IMR-90 (cell line): Measurements from ENCODE around the gene ATP6V1A. TPM values are rescaled to one million over a fixed set of nuclear protein-coding genes. Genes with fewer than 3 reads are reported as not detected.

Source experiments
- ATAC-seq: fragments of 200-7000 bp; cut with Tn5 transposase; 2 replicates; pipeline ENCODE4 v1.9.1; 2020; ENCODE audit warnings: low read depth, mild to moderate bottlenecking, moderate library complexity
- BruUV-seq: library from RNA; stranded (reverse); fragments of 400-500 nt; replicated peaks from 2 replicates; lab custom pipeline; 2021; lab: Mats Ljungman, UMichigan
- CTCF ChIA-PET: fragments of 300-600 bp; formaldehyde crosslinking; extraction: SDS; loops from one replicate; lab custom pipeline; 2021; ENCODE audit warnings: antibody characterized with exemption; lab: Yijun Ruan, JAX
- POLR2A ChIA-PET: fragments of 300-600 bp; sonication (Branson Sonifier 250); formaldehyde crosslinking; loops from one replicate; lab custom pipeline; 2022; ENCODE audit warnings: antibody characterized with exemption; ENCODE audit not compliant: unreplicated experiment; lab: Charles Lee
- DNase-seq: peaks from one replicate; pipeline ENCODE4 v3.0.0; 2013
- H2AFZ ChIP-seq: replicated peaks from 2 replicates; pipeline ENCODE3; 2013; ENCODE audit warnings: low read length, mild to moderate bottlenecking; ENCODE audit not compliant: poor library complexity
- H2AK5ac ChIP-seq: 2 replicates; pipeline ENCODE4 v1.6.1; 2013; ENCODE audit warnings: low read depth, low read length, inconsistent platforms
- H2AK9ac ChIP-seq: replicated peaks from 2 replicates; pipeline ENCODE3; 2013; ENCODE audit warnings: mild to moderate bottlenecking, low read depth, low read length, moderate library complexity; ENCODE audit not compliant: poor library complexity
- H2BK120ac ChIP-seq: 2 replicates; pipeline ENCODE4 v1.6.1; 2013; ENCODE audit warnings: low read depth, low read length, inconsistent platforms
- H2BK15ac ChIP-seq: 3 replicates; pipeline ENCODE4 v1.6.1; 2013; ENCODE audit warnings: low read depth, low read length, inconsistent platforms
- H2BK20ac ChIP-seq: 2 replicates; pipeline ENCODE4 v1.6.1; 2013; ENCODE audit warnings: low read depth, mild to moderate bottlenecking, inconsistent platforms, low read length, moderate library complexity
- H2BK5ac ChIP-seq: 2 replicates; pipeline ENCODE4 v1.6.1; 2013; ENCODE audit warnings: mild to moderate bottlenecking, low read depth, low read length, inconsistent platforms; ENCODE audit not compliant: poor library complexity, severe bottlenecking
- H3K14ac ChIP-seq: replicated peaks from 2 replicates; pipeline ENCODE4 v1.6.1; 2013; ENCODE audit warnings: low read depth, low read length, inconsistent platforms
- H3K18ac ChIP-seq: 2 replicates; pipeline ENCODE4 v1.6.1; 2013; ENCODE audit warnings: low read depth, low read length, control low read depth
- H3K23ac ChIP-seq: 2 replicates; pipeline ENCODE4 v1.6.1; 2013; ENCODE audit warnings: low read depth, low read length, inconsistent platforms
- H3K27ac ChIP-seq: 2 replicates; pipeline ENCODE4 v1.5.1; 2013; ENCODE audit warnings: mild to moderate bottlenecking, control low read depth, low read length; ENCODE audit not compliant: insufficient read depth
- H3K27me3 ChIP-seq: 2 replicates; pipeline ENCODE4 v1.6.1; 2013; ENCODE audit warnings: low read length; ENCODE audit not compliant: control insufficient read depth, insufficient read depth
- H3K36me3 ChIP-seq: 2 replicates; pipeline ENCODE4 v1.6.1; 2013; ENCODE audit warnings: low read length, mixed read lengths; ENCODE audit not compliant: control insufficient read depth, insufficient read depth
- H3K4ac ChIP-seq: 2 replicates; pipeline ENCODE4 v1.6.1; 2013; ENCODE audit warnings: low read depth, low read length, inconsistent platforms
- H3K4me1 ChIP-seq: 2 replicates; pipeline ENCODE4 v1.6.1; 2013; ENCODE audit warnings: low read length, mixed read lengths; ENCODE audit not compliant: control insufficient read depth, insufficient read depth
- H3K4me2 ChIP-seq: 2 replicates; pipeline ENCODE4 v1.6.1; 2013; ENCODE audit warnings: low read depth, mild to moderate bottlenecking, control low read depth, low read length, moderate library complexity
- H3K4me3 ChIP-seq: 2 replicates; pipeline ENCODE4 v1.5.1; 2013; ENCODE audit warnings: low read depth, mild to moderate bottlenecking, control low read depth, low read length, moderate library complexity; ENCODE audit not compliant: insufficient read depth
- H3K56ac ChIP-seq: 2 replicates; pipeline ENCODE4 v1.6.1; 2013; ENCODE audit warnings: low read length, inconsistent platforms; ENCODE audit not compliant: insufficient read depth; ENCODE audit errors: extremely low read depth
- H3K79me1 ChIP-seq, 2 experiments: 2 replicates each; pipeline ENCODE4 v1.6.1; 2013; ENCODE audit warnings: low read length in 2 of 2, inconsistent platforms in 1 of 2, low read depth in 1 of 2
- H3K9ac ChIP-seq: 2 replicates; pipeline ENCODE4 v1.6.1; 2013; ENCODE audit warnings: low read depth, low read length, control low read depth
- H3K9me1 ChIP-seq: 2 replicates; pipeline ENCODE4 v1.6.1; 2013; ENCODE audit warnings: low read length, inconsistent platforms; ENCODE audit not compliant: insufficient read depth
- H3K9me3 ChIP-seq: 2 replicates; pipeline ENCODE4 v1.6.1; 2013; ENCODE audit warnings: low read length; ENCODE audit not compliant: control insufficient read depth, insufficient read depth
- H4K20me1 ChIP-seq: 2 replicates; pipeline ENCODE4 v1.6.1; 2013; ENCODE audit warnings: low read length, inconsistent platforms; ENCODE audit not compliant: insufficient read depth
- H4K5ac ChIP-seq: 2 replicates; pipeline ENCODE4 v1.6.1; 2013; ENCODE audit warnings: mild to moderate bottlenecking, low read depth, low read length, control low read depth
- H4K8ac ChIP-seq, 2 experiments: 2 replicates each; pipeline ENCODE4 v1.6.1; 2013; ENCODE audit warnings: low read depth in 2 of 2, low read length in 2 of 2, control low read depth in 1 of 2, inconsistent platforms in 1 of 2
- H4K91ac ChIP-seq: 2 replicates; pipeline ENCODE4 v1.6.1; 2013; ENCODE audit warnings: low read depth, low read length, inconsistent platforms; ENCODE audit not compliant: insufficient read depth
- BHLHE40 ChIP-seq: fragments of 150-350 bp; IDR thresholded peaks from 2 replicates; pipeline ENCODE4 v1.6.1; 2016; ENCODE audit warnings: mild to moderate bottlenecking, low read depth, low read length
- FOS ChIP-seq: fragments of 150-350 bp; IDR thresholded peaks from 2 replicates; pipeline ENCODE4 v1.6.1; 2016; ENCODE audit warnings: low read depth, low read length
- MAFK ChIP-seq: IDR thresholded peaks from 2 replicates; pipeline ENCODE4 v1.6.1; 2012; ENCODE audit warnings: low read depth, low read length, improper control_type of control experiment
- MXI1 ChIP-seq: IDR thresholded peaks from 2 replicates; pipeline ENCODE4 v1.6.1; 2012; ENCODE audit warnings: low read depth, mild to moderate bottlenecking, low read length, moderate library complexity, borderline replicate concordance
- WGBS, 2 experiments: methylation state at CpG; one replicate each; pipeline versions ENCODE4 v1.1.5 to v1.1.7; 2013; ENCODE audit warnings: missing lambda C conversion rate in 2 of 2; ENCODE audit not compliant: insufficient read length in 1 of 2; ENCODE audit errors: extremely low coverage in 2 of 2; 5-methylcytosine and 5-hydroxymethylcytosine counted together
- dilution Hi-C: fragments of 300-500 bp; cut with HindIII; formaldehyde crosslinking; loops from one replicate; pipeline ENCODE4 v1.14.3; 2018; ENCODE audit warnings: low sequenced_read_pairs; ENCODE audit not compliant: unreplicated experiment
- in situ Hi-C: fragments of 300-500 bp; cut with MboI; formaldehyde crosslinking; loops from 3 replicates; pipeline ENCODE4 v1.14.3; 2019; ENCODE audit warnings: low sequenced_read_pairs, inconsistent platforms, mixed read lengths
- intact Hi-C: fragments of 100-400 bp; cut with micrococcal nuclease; formaldehyde crosslinking; loops from 2 replicates; pipeline ENCODE4 v1.10.0; 2022
- polyA plus RNA-seq, 3 experiments: library from polyadenylated mRNA; depleted of rRNA; stranded (reverse); fragments of >200 nt; gene quantifications; 2 replicates each; pipeline ENCODE4 v1.2.3, GENCODE V29; 2012; ENCODE audit warnings: low replicate concordance in 1 of 3
- total RNA-seq: library from RNA; depleted of rRNA; stranded (reverse); fragments of >200 nt; gene quantifications from 2 replicates; pipeline ENCODE4 v1.2.3, GENCODE V29; 2012
- TF ChIP-seq, protein P1 (sequence below): conservative IDR thresholded peaks from 2 replicates; pipeline ENCODE4 v1.5.1; 2012; ENCODE audit warnings: mild to moderate bottlenecking, low read depth, low read length, improper control_type of control experiment
- TF ChIP-seq, protein P2 (sequence below): fragments of 150-350 bp; IDR thresholded peaks from 2 replicates; pipeline ENCODE4 v1.6.1; 2016; ENCODE audit warnings: low read depth, mild to moderate bottlenecking, low read length, moderate library complexity, borderline replicate concordance

ATP6V1A gene
- total and polyA plus RNA-seq, 2 of the 4 experiments (the other 2 are of a cell fraction) = 15.1 to 98.0 TPM

DNA sequence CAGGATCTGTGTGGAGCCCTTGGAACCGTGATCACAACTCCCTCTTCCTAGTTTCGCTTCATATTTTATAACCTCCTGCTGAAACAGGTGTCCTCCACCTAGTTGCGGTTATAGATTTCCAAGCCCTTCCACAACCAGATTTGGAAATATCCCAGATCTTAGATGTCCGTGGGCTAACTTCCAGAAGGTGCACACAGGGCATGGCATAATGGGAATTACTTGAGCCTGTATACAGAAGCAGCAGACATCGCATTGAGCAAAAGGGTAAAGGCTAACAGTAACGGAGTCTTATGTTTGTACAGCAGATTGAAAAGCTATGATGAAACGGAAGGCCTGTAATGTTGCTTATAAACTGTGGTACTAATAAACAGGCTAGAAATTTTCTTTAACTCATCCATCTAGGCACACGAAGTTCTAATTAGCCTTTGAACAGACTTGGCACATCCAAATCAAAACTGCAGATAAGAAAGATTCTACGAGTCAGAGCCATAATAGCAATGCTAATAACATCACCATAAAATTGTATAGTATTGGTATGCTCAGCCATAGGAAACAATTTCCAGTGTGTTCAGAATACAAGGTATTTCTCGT lies 49.2 kb upstream of the ATP6V1A start:
- H2BK120ac ChIP-seq = peak overlapping the region; percentile 96
- peak; percentile 34 for DNase-seq
- peak overlapping the region; percentile 62 for H3K4me3 ChIP-seq
- no peaks in the 10 kb centered on the region; the same call in 1 of the 2 replicates for H3K9me1 ChIP-seq
- no TSS peak for BruUV-seq
- H3K36me3 ChIP-seq = no peaks in the 10 kb centered on the region
- intact Hi-C loops = no loop called here
- peak overlapping the region; percentile 92 for H3K9ac ChIP-seq
- no peak for ATAC-seq
- no peak for TF ChIP-seq BHLHE40
- no peak for TF ChIP-seq MXI1
- TF ChIP-seq, protein P1, sequence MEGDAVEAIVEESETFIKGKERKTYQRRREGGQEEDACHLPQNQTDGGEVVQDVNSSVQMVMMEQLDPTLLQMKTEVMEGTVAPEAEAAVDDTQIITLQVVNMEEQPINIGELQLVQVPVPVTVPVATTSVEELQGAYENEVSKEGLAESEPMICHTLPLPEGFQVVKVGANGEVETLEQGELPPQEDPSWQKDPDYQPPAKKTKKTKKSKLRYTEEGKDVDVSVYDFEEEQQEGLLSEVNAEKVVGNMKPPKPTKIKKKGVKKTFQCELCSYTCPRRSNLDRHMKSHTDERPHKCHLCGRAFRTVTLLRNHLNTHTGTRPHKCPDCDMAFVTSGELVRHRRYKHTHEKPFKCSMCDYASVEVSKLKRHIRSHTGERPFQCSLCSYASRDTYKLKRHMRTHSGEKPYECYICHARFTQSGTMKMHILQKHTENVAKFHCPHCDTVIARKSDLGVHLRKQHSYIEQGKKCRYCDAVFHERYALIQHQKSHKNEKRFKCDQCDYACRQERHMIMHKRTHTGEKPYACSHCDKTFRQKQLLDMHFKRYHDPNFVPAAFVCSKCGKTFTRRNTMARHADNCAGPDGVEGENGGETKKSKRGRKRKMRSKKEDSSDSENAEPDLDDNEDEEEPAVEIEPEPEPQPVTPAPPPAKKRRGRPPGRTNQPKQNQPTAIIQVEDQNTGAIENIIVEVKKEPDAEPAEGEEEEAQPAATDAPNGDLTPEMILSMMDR = no peak
- TF ChIP-seq, protein P2, sequence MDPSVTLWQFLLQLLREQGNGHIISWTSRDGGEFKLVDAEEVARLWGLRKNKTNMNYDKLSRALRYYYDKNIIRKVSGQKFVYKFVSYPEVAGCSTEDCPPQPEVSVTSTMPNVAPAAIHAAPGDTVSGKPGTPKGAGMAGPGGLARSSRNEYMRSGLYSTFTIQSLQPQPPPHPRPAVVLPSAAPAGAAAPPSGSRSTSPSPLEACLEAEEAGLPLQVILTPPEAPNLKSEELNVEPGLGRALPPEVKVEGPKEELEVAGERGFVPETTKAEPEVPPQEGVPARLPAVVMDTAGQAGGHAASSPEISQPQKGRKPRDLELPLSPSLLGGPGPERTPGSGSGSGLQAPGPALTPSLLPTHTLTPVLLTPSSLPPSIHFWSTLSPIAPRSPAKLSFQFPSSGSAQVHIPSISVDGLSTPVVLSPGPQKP = no peak
- TF ChIP-seq MAFK = no peak
- no peak for TF ChIP-seq FOS
- peak overlapping the region; percentile 95 for H3K4me2 ChIP-seq
- H3K23ac ChIP-seq = peak overlapping the region; percentile 99
- peaks cover 23 to 39% of the 10 kb centered on the region in 2 experiments for H3K79me1 ChIP-seq
- H3K27me3 ChIP-seq = no peaks in the 10 kb centered on the region
- peaks cover 4% of the 10 kb centered on the region for H3K4me1 ChIP-seq
- ChIA-PET POLR2A (no interaction called here), CTCF (no interaction called here)
- dilution Hi-C loops = no loop called here
- H4K5ac ChIP-seq = peak overlapping the region; percentile 94
- H3K27ac ChIP-seq = peak overlapping the region; percentile 90
- WGBS, 2 experiments = 17% methylated on average over 1 of the region's 10 CpGs; no CpG with 5 or more reads in 1 of the 2 experiments
- peak overlapping the region; percentile 94 for H2AK9ac ChIP-seq
- peak overlapping the region; percentile 95 for H4K91ac ChIP-seq
- H2AFZ ChIP-seq = peak overlapping the region; percentile 93
- peak overlapping the region; percentile 69; the same call in 1 of the 2 replicates for H2BK20ac ChIP-seq
- peak overlapping the region; percentile 96 for H3K56ac ChIP-seq
- no peaks in the 10 kb centered on the region for H3K9me3 ChIP-seq
- peak overlapping the region; percentile 98 for H2BK5ac ChIP-seq
- H4K20me1 ChIP-seq = no peaks in the 10 kb centered on the region
- in situ Hi-C loops = no loop called here
- H4K8ac ChIP-seq = peak overlapping the region; percentile 90 to 99
- peak overlapping the region; percentile 95; the same call in 2 of the 3 replicates for H2BK15ac ChIP-seq
- peak overlapping the region; percentile 78; the same call in 1 of the 2 replicates for H2AK5ac ChIP-seq
- peak overlapping the region; percentile 100 for H3K14ac ChIP-seq
- peak overlapping the region; percentile 99 for H3K4ac ChIP-seq
- H3K18ac ChIP-seq = peak overlapping the region; percentile 77
